Mesenchymal stem cell (in vitro differentiated cells and primary cell): ENCODE measurements around the gene MICAL3.
A peak's percentile ranks its signal among the peaks of the same experiment; 100 is the strongest.

Experiments
- DNase-seq: peaks from one replicate; pipeline ENCODE4 v3.0.0-alpha.2; 2013
- H2AFZ ChIP-seq: one replicate; pipeline ENCODE4 v1.6.1; 2013; ENCODE audit warnings: low read depth, mild to moderate bottlenecking, control low read depth, inconsistent platforms, low read length, moderate library complexity
- H2AK5ac ChIP-seq: 2 replicates; pipeline ENCODE4 v1.6.1; 2013; ENCODE audit warnings: low read length, moderate library complexity, mild to moderate bottlenecking, inconsistent platforms; ENCODE audit not compliant: severe bottlenecking
- H2BK120ac ChIP-seq: one replicate; pipeline ENCODE4 v1.6.1; 2013; ENCODE audit warnings: low read depth, mild to moderate bottlenecking, inconsistent platforms, low read length, moderate library complexity
- H2BK12ac ChIP-seq, 2 experiments: one replicate each; pipeline ENCODE4 v1.6.1; 2013; ENCODE audit warnings: inconsistent platforms in 2 of 2, low read length in 2 of 2, mild to moderate bottlenecking in 2 of 2, moderate library complexity in 2 of 2, control low read depth in 1 of 2
- H2BK15ac ChIP-seq: one replicate; pipeline ENCODE4 v1.6.1; 2013; ENCODE audit warnings: mild to moderate bottlenecking, low read depth, inconsistent platforms; ENCODE audit not compliant: poor library complexity, severe bottlenecking
- H2BK5ac ChIP-seq: 2 replicates; pipeline ENCODE4 v1.6.1; 2013; ENCODE audit warnings: low read depth, mild to moderate bottlenecking, low read length, control low read depth, inconsistent platforms; ENCODE audit not compliant: poor library complexity, severe bottlenecking
- H3K14ac ChIP-seq, 2 experiments: one replicate each; pipeline ENCODE4 v1.6.1; 2013; ENCODE audit warnings: inconsistent platforms in 2 of 2, low read length in 2 of 2, control low read depth in 1 of 2, mild to moderate bottlenecking in 1 of 2, moderate library complexity in 1 of 2
- H3K18ac ChIP-seq, 2 experiments: one replicate each; pipeline ENCODE4 v1.6.1; 2013; ENCODE audit warnings: inconsistent platforms in 2 of 2, low read length in 2 of 2, control low read depth in 1 of 2, low read depth in 1 of 2, mild to moderate bottlenecking in 1 of 2
- H3K23ac ChIP-seq, 2 experiments: one replicate each; pipeline ENCODE4 v1.6.1; 2013; ENCODE audit warnings: inconsistent platforms in 2 of 2, low read length in 2 of 2, mild to moderate bottlenecking in 2 of 2, moderate library complexity in 2 of 2, control low read depth in 1 of 2
- H3K27ac ChIP-seq: 2 replicates; pipeline ENCODE4 v1.5.1; 2013; ENCODE audit warnings: mild to moderate bottlenecking, moderate library complexity, low read length, control low read depth, inconsistent platforms; ENCODE audit not compliant: poor library complexity, severe bottlenecking
- H3K27me3 ChIP-seq, 2 experiments: 2 replicates each; pipeline versions ENCODE4 v1.6.1 to v1.7.0; 2013; ENCODE audit warnings: low read length in 2 of 2, mild to moderate bottlenecking in 2 of 2, moderate library complexity in 2 of 2, control low read depth in 1 of 2, inconsistent platforms in 1 of 2; ENCODE audit not compliant: control insufficient read depth in 1 of 2, insufficient read depth in 1 of 2
- H3K36me3 ChIP-seq, 2 experiments: 2 replicates each; pipeline versions ENCODE4 v1.6.1 to v1.7.0; 2013; ENCODE audit warnings: low read length in 2 of 2, control low read depth in 1 of 2, inconsistent platforms in 1 of 2, low read depth in 1 of 2, mild to moderate bottlenecking in 1 of 2; ENCODE audit not compliant: insufficient read depth in 2 of 2, control insufficient read depth in 1 of 2
- H3K4ac ChIP-seq, 2 experiments: one replicate each; pipeline ENCODE4 v1.6.1; 2013; ENCODE audit warnings: inconsistent platforms in 2 of 2, low read length in 2 of 2, mild to moderate bottlenecking in 2 of 2, moderate library complexity in 2 of 2, control low read depth in 1 of 2, low read depth in 1 of 2
- H3K4me1 ChIP-seq: 2 replicates; pipeline ENCODE4 v1.6.1; 2013; ENCODE audit warnings: low read depth, low read length, control low read depth; ENCODE audit not compliant: control insufficient read depth, insufficient read depth
- H3K4me2 ChIP-seq: 2 replicates; pipeline ENCODE4 v1.6.1; 2013; ENCODE audit warnings: low read length, mild to moderate bottlenecking, inconsistent platforms; ENCODE audit not compliant: poor library complexity, severe bottlenecking
- H3K4me3 ChIP-seq, 2 experiments: 2 replicates each; pipeline versions ENCODE4 v1.5.1 to v1.7.0; 2013; ENCODE audit warnings: low read length in 2 of 2, mild to moderate bottlenecking in 2 of 2, control low read depth in 1 of 2, low read depth in 1 of 2; ENCODE audit not compliant: insufficient read depth in 1 of 2
- H3K79me1 ChIP-seq: replicated peaks from 2 replicates; pipeline ENCODE4 v1.6.1; 2013; ENCODE audit warnings: mild to moderate bottlenecking, control low read depth, low read length, inconsistent platforms; ENCODE audit not compliant: poor library complexity, severe bottlenecking
- H3K9ac ChIP-seq: 2 replicates; pipeline ENCODE4 v1.7.0; 2013; ENCODE audit warnings: mild to moderate bottlenecking, low read length, moderate library complexity
- H3K9me3 ChIP-seq: 2 replicates; pipeline ENCODE4 v1.7.0; 2013; ENCODE audit warnings: mild to moderate bottlenecking, low read length; ENCODE audit not compliant: control insufficient read depth
- H4K8ac ChIP-seq: one replicate; pipeline ENCODE4 v1.6.1; 2013; ENCODE audit warnings: inconsistent platforms, mild to moderate bottlenecking, low read length, moderate library complexity
- H4K91ac ChIP-seq: one replicate; pipeline ENCODE4 v1.6.1; 2013; ENCODE audit warnings: mild to moderate bottlenecking, low read length, inconsistent platforms
- WGBS: methylation state at CpG from one replicate; pipeline ENCODE4 v1.1.7; 2013; ENCODE audit warnings: mixed read lengths; 5-methylcytosine and 5-hydroxymethylcytosine counted together

MICAL3 gene

GRCh38 chr22:17781319-17782031 lies 242.9 kb downstream of the MICAL3 start:
- WGBS, result 81% methylated on average over 12 of the region's 12 CpGs
- Histone ChIP-seq H3K9ac (peak overlapping the region; percentile 36), H4K8ac (peak overlapping the region; percentile 38), H3K36me3 (peaks cover 0 to 8% of the 10 kb centered on the region in 2 experiments), H3K4me3 (peak overlapping the region in 1 of 2 experiments; percentile 29), H2AK5ac (no peak overlapping the region), H3K4ac (peak overlapping the region in 1 of 2 experiments; percentile 35), H3K4me1 (peaks cover 29% of the 10 kb centered on the region), H4K91ac (no peak overlapping the region), H2BK15ac (peak overlapping the region; percentile 41), H3K27ac (peak overlapping the region; percentile 8), H2BK12ac (no peak overlapping the region), H2BK5ac (no peak overlapping the region), H3K9me3 (no peaks in the 10 kb centered on the region), H2AFZ (no peak overlapping the region), H3K27me3 (peaks cover 0 to 14% of the 10 kb centered on the region in 2 experiments), H3K79me1 (no peaks in the 10 kb centered on the region), H3K4me2 (peak overlapping the region; percentile 24), H2BK120ac (no peak overlapping the region), H3K18ac (peak overlapping the region in 1 of 2 experiments; percentile 58), H3K23ac (no peak overlapping the region), H3K14ac (peak overlapping the region in 1 of 2 experiments; percentile 19)
- DNase-seq, result peak; percentile 97

DNA sequence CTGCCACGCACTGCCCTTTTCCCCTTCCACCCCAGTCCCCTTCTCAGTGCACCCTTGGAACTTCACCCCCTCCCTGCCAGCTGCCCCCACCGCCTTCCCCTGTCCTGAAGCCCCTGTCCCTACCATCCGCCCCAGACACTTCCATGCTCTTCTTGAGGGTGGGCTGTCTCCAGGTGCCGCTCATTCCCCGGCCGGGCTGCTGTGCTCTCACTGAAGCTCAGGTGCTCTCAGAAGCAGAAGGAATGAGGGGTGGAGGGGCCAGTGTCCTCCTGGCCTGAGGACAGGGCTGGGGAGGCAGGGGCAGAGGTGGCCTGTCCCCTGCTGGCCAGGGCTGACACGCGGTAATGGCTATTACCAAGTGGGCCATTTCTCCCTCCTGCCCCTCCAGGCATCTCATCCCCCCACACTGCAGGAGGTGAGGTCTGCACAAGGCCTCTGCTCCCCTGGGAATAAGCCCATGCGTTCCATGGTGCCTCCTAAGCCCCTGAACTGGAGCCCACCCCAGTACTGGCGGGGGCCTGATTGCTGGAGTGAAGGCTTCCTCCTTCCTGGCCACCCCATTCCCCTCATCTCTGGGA lies 243.5 kb downstream of the MICAL3 start:
- Histone ChIP-seq H4K8ac (no peak overlapping the region), H3K4me3 (no peak overlapping the region), H3K9me3 (no peaks in the 10 kb centered on the region), H3K9ac (no peak overlapping the region), H3K14ac (peak overlapping the region in 1 of 2 experiments; percentile 58), H3K4me1 (peaks cover 28% of the 10 kb centered on the region), H2BK15ac (peak overlapping the region; percentile 56), H4K91ac (peak overlapping the region; percentile 52), H3K36me3 (peaks cover 0 to 5% of the 10 kb centered on the region in 2 experiments), H3K27me3 (peaks cover 0 to 14% of the 10 kb centered on the region in 2 experiments), H3K79me1 (no peaks in the 10 kb centered on the region), H3K18ac (peak overlapping the region in 1 of 2 experiments; percentile 48), H2AK5ac (peak overlapping the region; percentile 38), H2AFZ (no peak overlapping the region), H3K23ac (no peak overlapping the region), H2BK5ac (no peak overlapping the region), H3K4ac (no peak overlapping the region), H3K4me2 (no peak overlapping the region), H3K27ac (no peak overlapping the region), H2BK12ac (peak overlapping the region in 1 of 2 experiments; percentile 47), H2BK120ac (no peak overlapping the region)
- no peak for DNase-seq
- WGBS, result 96% methylated on average over 10 of the region's 10 CpGs

GRCh38 chr22:17780116-17780740 lies 244.1 kb downstream of the MICAL3 start:
- Histone ChIP-seq H3K18ac (no peak overlapping the region), H3K27me3 (peaks cover 0 to 14% of the 10 kb centered on the region in 2 experiments), H2AFZ (no peak overlapping the region), H3K4ac (no peak overlapping the region), H3K9ac (no peak overlapping the region), H3K9me3 (no peaks in the 10 kb centered on the region), H3K4me3 (no peak overlapping the region), H3K23ac (no peak overlapping the region), H3K4me2 (no peak overlapping the region), H3K14ac (no peak overlapping the region), H2AK5ac (no peak overlapping the region), H3K79me1 (no peaks in the 10 kb centered on the region), H3K27ac (no peak overlapping the region), H4K91ac (no peak overlapping the region), H2BK120ac (no peak overlapping the region), H3K4me1 (peaks cover 26% of the 10 kb centered on the region), H3K36me3 (no peaks in the 10 kb centered on the region), H4K8ac (no peak overlapping the region), H2BK5ac (no peak overlapping the region), H2BK12ac (no peak overlapping the region), H2BK15ac (no peak overlapping the region)
- 71% methylated on average over 17 of the region's 19 CpGs for WGBS
- no peak for DNase-seq
